GM21619 (cell line): ENCODE results near the gene RXRA.
"Not testable (repeated sequence)": the region's sequence is repeated elsewhere in the genome, so short reads cannot be mapped to it uniquely, and the experiment has no call there.

Source experiments
- ATAC-seq: cut with Tn5 transposase; IDR thresholded peaks from one replicate; pipeline ENCODE4 v1.9.1; 2021; ENCODE audit not compliant: unreplicated experiment

The RXRA gene

DNA sequence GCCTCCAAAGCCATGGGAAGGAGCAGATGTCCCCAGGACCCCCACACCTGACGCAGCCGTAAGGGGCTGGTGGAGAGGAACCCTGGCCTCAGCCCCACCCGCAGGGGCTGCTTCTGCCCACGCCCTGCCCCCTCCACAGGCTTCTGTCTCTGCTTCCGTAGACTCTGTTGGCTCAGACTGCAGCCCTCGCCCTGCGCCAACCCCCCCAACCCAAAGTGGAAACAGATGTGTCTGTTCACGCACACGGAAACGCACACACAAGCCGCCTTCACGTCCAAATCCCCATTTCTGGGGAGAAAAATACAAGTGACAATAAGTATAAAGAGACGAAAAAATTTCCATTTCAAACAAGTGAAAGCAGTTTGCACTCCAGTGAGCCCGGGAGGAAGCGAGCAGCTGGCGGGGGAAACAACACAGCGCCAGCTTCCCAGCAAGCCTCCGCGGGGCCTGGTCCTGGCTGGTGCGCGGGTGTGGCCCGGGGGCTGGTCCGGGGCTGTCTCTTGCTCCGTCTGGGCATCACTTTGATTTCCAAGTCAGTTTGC lies 32.6 kb upstream of the RXRA start:
- ATAC-seq: no peak

DNA sequence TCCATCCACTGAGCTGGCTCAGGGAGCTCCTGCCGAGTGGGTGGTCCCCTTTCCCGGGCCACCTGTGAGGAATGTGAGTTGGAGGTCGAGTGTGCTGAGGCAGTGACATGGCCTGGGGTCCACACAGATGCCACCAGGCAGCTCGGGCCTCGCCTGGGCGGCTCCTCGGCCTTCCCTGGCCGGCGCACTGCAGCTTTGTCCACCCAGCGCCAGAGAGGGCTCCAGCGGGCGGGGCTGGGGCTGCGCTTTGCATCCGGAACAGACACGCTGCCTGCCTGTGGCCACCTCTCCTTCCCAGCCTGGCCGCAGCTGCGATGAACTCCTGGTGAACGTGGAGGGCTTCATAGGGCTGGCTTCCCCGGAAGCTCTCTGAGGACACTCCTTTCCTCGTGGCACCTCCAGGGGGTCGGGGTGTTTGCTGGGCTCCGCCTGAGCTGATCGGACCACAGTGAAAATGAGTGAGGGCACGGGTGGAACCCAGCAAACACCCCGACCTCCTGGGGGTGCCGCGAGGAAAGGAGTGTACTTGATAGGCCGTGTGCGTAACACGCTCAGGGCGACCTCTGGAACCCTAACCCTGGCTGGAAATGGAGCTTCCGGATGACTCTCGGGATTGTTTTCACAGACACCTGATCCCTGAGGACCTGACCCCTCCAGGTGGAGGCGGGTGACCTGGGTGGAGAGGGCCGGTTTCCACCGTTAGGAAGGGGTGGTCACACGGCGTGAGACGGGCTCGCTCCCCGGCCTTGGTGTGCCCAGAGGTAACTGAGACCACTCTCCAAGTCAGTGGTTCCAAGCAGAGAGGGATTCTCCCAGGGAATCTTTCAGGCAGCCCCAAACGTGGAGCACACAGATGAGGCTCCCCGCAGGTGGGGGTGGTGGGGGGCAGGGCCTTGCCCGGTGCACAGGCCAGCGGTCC lies 31.8 kb upstream of the RXRA start:
- no peak for ATAC-seq

DNA sequence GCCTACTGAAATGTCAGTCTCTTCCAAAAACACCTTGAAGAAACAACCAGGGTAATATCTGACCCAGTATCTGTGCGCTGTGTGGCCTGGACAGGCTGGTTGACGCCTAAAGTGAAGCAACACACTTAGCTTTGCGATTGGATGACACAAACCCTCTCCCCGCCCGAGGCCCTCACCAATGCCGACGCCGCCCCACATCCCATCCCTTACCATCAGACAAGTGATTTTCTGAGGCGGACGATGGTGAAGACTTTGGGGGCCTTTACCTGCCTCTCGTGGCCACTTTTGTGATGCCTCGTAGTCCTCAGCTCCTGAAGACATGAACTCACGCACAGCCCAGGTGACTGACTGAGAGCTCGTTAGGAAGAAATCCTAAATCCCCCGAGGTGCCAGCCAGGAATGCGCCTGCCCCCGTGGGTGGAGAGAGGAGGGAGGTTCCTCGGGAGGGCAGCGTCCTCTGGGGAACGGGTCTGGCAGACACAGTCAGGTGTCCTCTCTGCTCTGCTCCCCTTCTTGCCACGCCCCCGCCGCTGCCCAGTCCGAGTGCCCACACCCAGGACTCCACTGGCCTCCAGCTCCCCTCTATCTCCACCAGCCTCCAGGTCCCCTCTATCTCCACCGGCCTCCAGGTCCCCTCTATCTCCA lies 31.0 kb upstream of the RXRA start:
- ATAC-seq: no peak

DNA sequence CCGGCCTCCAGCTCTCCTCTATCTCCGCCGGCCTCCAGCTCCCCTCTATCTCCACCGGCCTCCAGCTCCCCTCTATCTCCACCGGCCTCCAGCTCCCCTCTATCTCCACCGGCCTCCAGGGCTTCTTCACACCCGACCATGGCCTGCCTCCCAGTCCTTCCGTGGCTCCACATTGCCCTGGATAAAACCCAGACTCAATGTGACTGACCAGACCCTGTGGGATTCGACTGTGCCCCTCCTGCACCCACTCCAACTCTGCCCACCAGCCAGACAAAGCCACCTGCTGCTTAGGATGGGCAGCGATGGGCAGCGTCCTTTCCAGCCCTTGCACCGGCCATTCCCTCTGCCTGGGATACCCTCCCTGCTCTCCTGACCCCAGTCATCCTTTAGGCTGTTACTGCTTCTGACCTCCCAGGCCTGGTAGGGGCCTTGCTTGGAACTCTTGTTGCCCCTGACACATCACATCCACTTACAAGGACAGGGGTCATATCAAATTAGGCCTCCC lies 30.5 kb upstream of the RXRA start:
- no peak for ATAC-seq

DNA sequence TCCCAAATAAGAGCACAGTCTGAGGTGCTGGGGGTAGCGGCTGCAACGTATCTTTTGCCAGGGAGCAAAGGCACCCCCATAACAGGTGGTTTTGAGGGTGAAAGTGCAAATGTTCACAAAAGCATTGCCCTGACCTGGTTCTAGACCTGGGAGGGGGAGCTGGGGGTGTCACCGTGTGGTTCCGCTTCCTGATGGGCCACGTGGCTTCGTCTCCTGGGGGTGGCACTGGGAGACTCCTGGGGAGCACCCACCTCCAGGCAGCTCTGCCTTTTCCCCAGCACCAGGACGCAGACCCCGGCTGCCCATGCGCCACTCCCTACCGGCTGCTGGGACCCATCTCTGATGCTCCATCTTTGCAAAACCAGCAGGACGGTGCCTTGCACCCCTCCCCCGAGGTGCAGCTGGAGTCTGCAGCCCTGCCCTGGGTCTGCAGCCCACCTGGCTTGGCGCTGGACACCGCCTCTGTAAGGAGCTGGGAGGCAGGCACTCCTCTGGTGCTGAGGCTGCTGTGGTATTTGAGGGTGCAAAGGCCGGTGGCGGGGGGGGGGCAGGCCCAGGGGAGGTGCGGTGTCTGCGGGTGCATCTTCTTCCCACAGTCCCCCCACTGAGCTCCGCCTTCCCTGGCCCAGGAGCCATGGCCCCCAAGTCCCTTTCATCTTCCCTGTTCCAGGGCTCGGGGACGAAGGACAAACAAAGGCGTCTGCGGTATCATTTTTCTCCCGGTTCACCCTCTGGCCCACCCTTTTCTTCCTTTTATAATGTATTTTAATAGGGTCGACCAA lies 29.8 kb upstream of the RXRA start:
- ATAC-seq: no peak

DNA sequence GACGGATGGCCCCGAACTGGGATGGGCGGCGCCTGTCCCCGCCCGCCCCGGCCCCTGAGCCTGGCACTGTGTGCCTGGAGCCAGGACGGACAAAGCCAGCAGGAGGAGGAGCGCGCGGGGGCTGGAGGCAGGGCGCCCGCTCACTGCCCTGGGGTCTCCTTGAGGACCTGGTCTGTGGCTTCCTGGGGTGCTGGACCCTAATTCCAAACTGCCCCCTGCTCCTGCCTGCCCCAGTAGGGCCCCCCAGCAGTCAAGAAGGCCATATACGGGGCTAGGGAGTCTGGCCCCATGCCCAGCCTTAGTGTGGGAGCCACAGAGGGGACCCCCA lies 29.2 kb upstream of the RXRA start:
- no peak for ATAC-seq

DNA sequence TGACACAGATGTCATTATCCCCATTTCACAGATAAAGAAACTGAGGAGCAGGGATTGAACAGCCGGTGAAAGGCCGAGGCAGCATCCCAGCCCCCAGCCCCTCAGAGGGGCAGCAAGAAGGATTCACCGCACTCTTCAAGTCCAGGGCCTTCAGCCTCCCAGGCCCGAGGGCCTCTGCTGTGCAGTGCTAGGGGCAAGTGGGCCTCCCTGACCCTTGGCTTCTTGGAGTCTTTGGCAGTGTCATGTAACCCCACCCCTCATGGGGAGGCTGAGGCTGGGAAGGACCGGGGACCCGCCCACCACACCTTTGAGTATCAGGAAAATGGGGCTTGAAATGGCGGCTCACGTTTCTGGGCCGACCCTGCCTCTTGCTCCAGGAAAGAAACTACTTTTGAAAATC lies 28.7 kb upstream of the RXRA start:
- no peak for ATAC-seq

GRCh38 chr9:134298000-134298399 lies 28.3 kb upstream of the RXRA start:
- ATAC-seq: no peak

DNA sequence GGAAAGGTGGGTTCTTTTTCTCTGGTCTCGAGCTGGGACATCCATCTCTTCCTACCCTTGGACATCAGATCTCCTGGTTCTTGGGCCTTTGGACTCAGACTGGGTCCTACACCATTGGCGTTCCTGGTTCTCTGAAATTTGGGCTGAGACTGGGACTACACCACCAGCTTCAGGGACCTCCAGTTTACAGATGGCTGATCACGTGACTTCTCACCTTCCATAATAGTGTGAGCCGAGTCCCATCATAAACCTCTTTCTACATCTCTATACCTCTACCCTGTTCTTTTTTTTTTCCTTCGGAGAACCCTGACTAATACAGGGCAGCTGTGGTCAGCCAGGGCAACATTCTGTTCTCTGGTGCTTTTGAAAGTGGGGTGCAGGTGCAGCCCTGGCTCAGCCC lies 27.2 kb upstream of the RXRA start:
- ATAC-seq: no peak

DNA sequence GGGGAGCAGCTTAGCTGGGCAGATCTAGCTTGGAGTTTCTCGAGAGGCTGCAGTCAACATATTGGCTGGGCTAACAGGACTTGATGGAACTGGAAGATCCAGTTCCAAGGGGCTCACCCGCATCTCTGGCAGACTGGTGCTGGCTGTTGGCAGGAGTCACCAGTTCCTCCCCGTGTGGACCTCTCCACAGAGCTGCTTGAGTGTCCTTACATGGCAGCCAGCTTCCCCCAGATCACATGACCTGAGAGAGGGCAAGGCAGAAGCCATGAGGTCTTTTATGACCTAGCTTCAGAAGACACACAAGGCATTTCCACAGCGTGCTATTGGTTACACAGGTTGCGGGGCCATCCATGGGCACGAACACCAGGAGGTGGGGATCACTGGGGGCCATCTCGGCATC lies 26.4 kb upstream of the RXRA start:
- ATAC-seq: no peak

DNA sequence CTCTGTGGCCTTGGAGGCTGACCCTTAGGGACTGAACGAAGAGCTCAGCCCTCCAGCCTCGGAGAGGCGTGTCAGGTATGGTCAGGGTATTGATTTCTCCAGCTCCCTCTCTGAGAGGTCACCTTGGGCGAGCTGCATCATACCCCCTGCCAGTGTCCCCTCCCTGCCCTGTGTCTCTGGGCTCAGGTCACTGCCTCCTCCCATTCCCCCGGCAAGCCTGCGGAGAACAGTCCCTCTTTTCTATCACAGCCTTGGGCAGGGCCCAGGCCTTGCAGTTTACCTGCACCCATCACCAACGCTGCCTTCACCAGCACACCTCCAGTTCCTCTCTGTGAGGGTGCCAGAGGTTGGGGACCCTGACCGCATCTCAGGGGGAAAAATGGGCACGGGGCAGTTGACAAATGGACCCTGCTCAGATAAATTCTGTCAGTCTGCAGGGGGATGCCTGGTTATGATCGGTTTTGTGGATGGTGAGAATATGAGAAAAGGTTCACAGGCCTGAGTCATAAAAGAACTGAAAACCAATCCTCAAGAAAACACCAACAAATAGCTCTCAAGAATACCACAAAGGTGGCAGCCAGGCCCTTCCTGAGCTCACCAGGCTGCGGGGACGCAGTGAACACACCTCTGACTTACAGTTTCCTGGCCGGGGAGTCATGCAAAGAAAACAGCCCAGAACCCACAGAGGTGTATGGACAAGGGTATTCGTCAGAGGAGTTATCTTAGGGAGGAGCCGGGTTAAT lies 24.7 kb upstream of the RXRA start:
- peak; percentile 78 for ATAC-seq

GRCh38 chr9:134302130-134302817 lies 24.0 kb upstream of the RXRA start:
- ATAC-seq: no peak

GRCh38 chr9:134303601-134304000 lies 22.7 kb upstream of the RXRA start:
- ATAC-seq: no peak

GRCh38 chr9:134304261-134304660 lies 22.0 kb upstream of the RXRA start:
- ATAC-seq: no peak

- no peak for ATAC-seq
These were observed 21.6 kb upstream of the RXRA start for GRCh38 chr9:134304690-134305089.

DNA sequence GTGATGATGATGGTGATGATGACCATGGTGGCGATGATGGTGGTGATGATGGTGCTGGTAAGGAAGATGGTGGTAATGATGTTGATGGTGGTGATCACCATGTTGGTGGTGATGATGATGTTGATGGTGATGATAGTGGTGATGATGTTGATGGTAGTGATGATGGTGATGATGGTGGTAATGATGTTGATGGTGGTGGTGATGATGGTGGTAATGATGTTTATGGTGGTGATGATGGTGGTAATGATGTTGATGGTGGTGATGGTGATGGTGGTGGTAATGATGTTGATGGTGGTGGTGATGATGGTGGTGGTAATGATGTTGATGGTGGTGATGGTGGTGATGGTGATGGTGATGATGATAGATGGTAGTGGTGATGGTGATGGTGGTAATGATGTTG lies 20.7 kb upstream of the RXRA start:
- no peak for ATAC-seq

GRCh38 chr9:134306042-134306441 lies 20.2 kb upstream of the RXRA start:
- not testable (repeated sequence) for ATAC-seq

GRCh38 chr9:134306636-134307600 lies 19.3 kb upstream of the RXRA start:
- no peak for ATAC-seq
